B cell (primary cell): ENCODE results near the gene CIT.

ENCODE experiments used
- EZH2 ChIP-seq: IDR thresholded peaks from 2 replicates; pipeline ENCODE4 v1.6.1; 2012; ENCODE audit warnings: borderline replicate concordance, low read depth, mild to moderate bottlenecking, moderate library complexity, low read length; ENCODE audit not compliant: insufficient read depth, poor library complexity, severe bottlenecking
- TF ChIP-seq, protein P1 (sequence below): fragments of 200-600 bp; IDR thresholded peaks from one replicate; pipeline ENCODE4 v1.8.0; 2022; ENCODE audit warnings: antibody characterized with exemption, mild to moderate bottlenecking

DNA sequence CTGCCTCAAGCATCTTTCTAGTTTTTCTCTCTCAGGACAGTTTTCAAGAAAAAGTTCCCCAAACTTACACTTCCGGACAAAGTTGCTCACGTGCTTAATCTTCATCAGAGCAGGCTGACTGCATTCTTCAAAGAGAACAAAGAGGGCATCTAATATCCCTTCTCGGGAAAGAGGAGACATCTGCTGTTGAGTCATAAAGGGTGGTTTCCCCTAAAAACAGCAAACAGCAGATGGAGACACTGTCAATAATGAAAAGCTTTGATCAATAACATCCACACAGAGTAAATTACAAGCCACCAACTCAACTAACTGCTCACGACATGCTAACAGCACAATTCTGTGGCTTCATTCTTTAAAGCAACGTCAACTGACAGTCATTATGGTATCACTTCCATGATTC lies 8.1 kb downstream of the CIT start:
- TF ChIP-seq, protein P1, sequence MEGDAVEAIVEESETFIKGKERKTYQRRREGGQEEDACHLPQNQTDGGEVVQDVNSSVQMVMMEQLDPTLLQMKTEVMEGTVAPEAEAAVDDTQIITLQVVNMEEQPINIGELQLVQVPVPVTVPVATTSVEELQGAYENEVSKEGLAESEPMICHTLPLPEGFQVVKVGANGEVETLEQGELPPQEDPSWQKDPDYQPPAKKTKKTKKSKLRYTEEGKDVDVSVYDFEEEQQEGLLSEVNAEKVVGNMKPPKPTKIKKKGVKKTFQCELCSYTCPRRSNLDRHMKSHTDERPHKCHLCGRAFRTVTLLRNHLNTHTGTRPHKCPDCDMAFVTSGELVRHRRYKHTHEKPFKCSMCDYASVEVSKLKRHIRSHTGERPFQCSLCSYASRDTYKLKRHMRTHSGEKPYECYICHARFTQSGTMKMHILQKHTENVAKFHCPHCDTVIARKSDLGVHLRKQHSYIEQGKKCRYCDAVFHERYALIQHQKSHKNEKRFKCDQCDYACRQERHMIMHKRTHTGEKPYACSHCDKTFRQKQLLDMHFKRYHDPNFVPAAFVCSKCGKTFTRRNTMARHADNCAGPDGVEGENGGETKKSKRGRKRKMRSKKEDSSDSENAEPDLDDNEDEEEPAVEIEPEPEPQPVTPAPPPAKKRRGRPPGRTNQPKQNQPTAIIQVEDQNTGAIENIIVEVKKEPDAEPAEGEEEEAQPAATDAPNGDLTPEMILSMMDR, result no peak
- TF ChIP-seq EZH2, result no peak
